BE2C (cell line): ENCODE measurements around the gene C17orf100.
"Not testable (repeated sequence)": the region's sequence is repeated elsewhere in the genome, so short reads cannot be mapped to it uniquely, and the experiment has no call there.

Source experiments
- DNase-seq: peaks from one replicate; pipeline ENCODE4 v3.0.0-alpha.2; 2020
- H3K27me3 ChIP-seq: fragments of 250-450 bp; sonication (Bioruptor Pico); 2 replicates; pipeline ENCODE4 v1.5.1; 2020; ENCODE audit warnings: mild to moderate bottlenecking
- H3K36me3 ChIP-seq: fragments of 250-450 bp; sonication (Bioruptor Pico); 2 replicates; pipeline ENCODE4 v1.5.1; 2020; ENCODE audit warnings: mild to moderate bottlenecking
- H3K4me1 ChIP-seq: fragments of 250-450 bp; sonication (Bioruptor Pico); 2 replicates; pipeline ENCODE4 v1.5.1; 2020
- H3K4me3 ChIP-seq: 2 replicates; pipeline ENCODE4 v1.5.1; 2011; ENCODE audit warnings: low read depth, low read length
- H3K9me3 ChIP-seq: fragments of 250-450 bp; sonication (Bioruptor Pico); 2 replicates; pipeline ENCODE4 v1.5.1; 2020
- CTCF ChIP-seq: IDR thresholded peaks from 2 replicates; pipeline ENCODE4 v1.5.1; 2012; ENCODE audit warnings: mild to moderate bottlenecking, low read depth, low read length

The C17orf100 gene

GRCh38 chr17:6691546-6691945 lies 40.0 kb downstream of the C17orf100 start:
- DNase-seq = no peak
- no peaks in the 10 kb centered on the region for H3K36me3 ChIP-seq
- no peaks in the 10 kb centered on the region for H3K27me3 ChIP-seq
- no peak for TF ChIP-seq CTCF
- no peaks in the 10 kb centered on the region for H3K9me3 ChIP-seq
- H3K4me1 ChIP-seq = no peaks in the 10 kb centered on the region
- no peak overlapping the region for H3K4me3 ChIP-seq

- not testable (repeated sequence) for H3K36me3 ChIP-seq, H3K4me3 ChIP-seq, H3K9me3 ChIP-seq, H3K27me3 ChIP-seq, H3K4me1 ChIP-seq, DNase-seq
Measured at GRCh38 chr17:6691958-6692357, 40.4 kb downstream of the C17orf100 start.

- Histone ChIP-seq H3K4me1 (no peaks in the 10 kb centered on the region), H3K9me3 (no peaks in the 10 kb centered on the region), H3K36me3 (no peaks in the 10 kb centered on the region), H3K4me3 (no peak overlapping the region), H3K27me3 (no peaks in the 10 kb centered on the region)
- no peak for TF ChIP-seq CTCF
- DNase-seq = no peak
Measured at GRCh38 chr17:6695051-6695450, 43.5 kb downstream of the C17orf100 start.

- no peak for TF ChIP-seq CTCF
- Histone ChIP-seq H3K27me3 (no peaks in the 10 kb centered on the region), H3K4me3 (no peak overlapping the region), H3K36me3 (no peaks in the 10 kb centered on the region), H3K9me3 (no peaks in the 10 kb centered on the region), H3K4me1 (no peaks in the 10 kb centered on the region)
- DNase-seq = no peak
Measured at GRCh38 chr17:6695565-6695964, 44.0 kb downstream of the C17orf100 start.

GRCh38 chr17:6696906-6697305 lies 45.3 kb downstream of the C17orf100 start:
- Histone ChIP-seq H3K4me1 (no peaks in the 10 kb centered on the region), H3K4me3 (no peak overlapping the region), H3K27me3 (no peaks in the 10 kb centered on the region), H3K9me3 (no peaks in the 10 kb centered on the region), H3K36me3 (no peaks in the 10 kb centered on the region)
- no peak for DNase-seq
- TF ChIP-seq CTCF = no peak

- TF ChIP-seq CTCF = no peak
- H3K4me1 ChIP-seq = no peaks in the 10 kb centered on the region
- no peaks in the 10 kb centered on the region for H3K36me3 ChIP-seq
- DNase-seq = no peak
- no peaks in the 10 kb centered on the region for H3K9me3 ChIP-seq
- no peaks in the 10 kb centered on the region for H3K27me3 ChIP-seq
- H3K4me3 ChIP-seq = no peak overlapping the region
Measured at GRCh38 chr17:6698004-6698403, 46.4 kb downstream of the C17orf100 start.
